ENCODE measurements around the gene TOMT.

TOMT gene

GRCh38 chr11:72105888-72106287, at the start of gene TOMT:
TOMT (plus strand) TSS chr11:72105924; CDS start chr11:72105952, 28 bp downstream.
- no peak for DNase-seq

GRCh38 chr11:72058416-72059034, 47.2 kb upstream of the TOMT start:
- no peak for DNase-seq

- DNase-seq: no peak
Observed at GRCh38 chr11:72061739-72062396, 43.9 kb upstream of the TOMT start.

GRCh38 chr11:72066855-72067254, 38.9 kb upstream of the TOMT start:
- no peak for DNase-seq

- DNase-seq: no peak
Observed at GRCh38 chr11:72067266-72067665, 38.5 kb upstream of the TOMT start.

- DNase-seq: no peak
Observed at GRCh38 chr11:72067676-72068075, 38.0 kb upstream of the TOMT start.

GRCh38 chr11:72069200-72069599, 36.5 kb upstream of the TOMT start:
- no peak for DNase-seq

GRCh38 chr11:72069787-72070251, 35.9 kb upstream of the TOMT start:
- DNase-seq: no peak

GRCh38 chr11:72070491-72070890, 35.2 kb upstream of the TOMT start:
- no peak for DNase-seq

GRCh38 chr11:72072348-72072747, 33.4 kb upstream of the TOMT start:
- no peak for DNase-seq

- no peak for DNase-seq
Observed at GRCh38 chr11:72075109-72075508, 30.6 kb upstream of the TOMT start.

- DNase-seq: no peak
Observed at GRCh38 chr11:72075756-72076155, 30.0 kb upstream of the TOMT start.

GRCh38 chr11:72078477-72078876, 27.2 kb upstream of the TOMT start:
- DNase-seq: no peak

GRCh38 chr11:72079819-72080325, 25.9 kb upstream of the TOMT start:
- DNase-seq: peak in 1 of 6 experiments; percentile 31

- peak; percentile 96 to 100 (median 99) for DNase-seq
Observed at GRCh38 chr11:72080326-72081183, 25.2 kb upstream of the TOMT start, which contains the start of the genes LRRC51 and NUMA1. LRRC51 (plus strand) TSS chr11:72080850; CDS start chr11:72089084, 8,234 bp downstream. NUMA1 (minus strand) TSS chr11:72080542; CDS start chr11:72035943, 44,599 bp downstream.

- no peak for DNase-seq
Observed at GRCh38 chr11:72081184-72081644, 24.5 kb upstream of the TOMT start.

GRCh38 chr11:72081821-72082453, 23.8 kb upstream of the TOMT start:
- DNase-seq: no peak

GRCh38 chr11:72083414-72083813, 22.3 kb upstream of the TOMT start:
- no peak for DNase-seq

- DNase-seq: no peak
Observed at GRCh38 chr11:72084076-72084475, 21.6 kb upstream of the TOMT start.

GRCh38 chr11:72084965-72085364, 20.8 kb upstream of the TOMT start:
- no peak for DNase-seq

GRCh38 chr11:72085621-72086351, 19.9 kb upstream of the TOMT start:
- DNase-seq: no peak
